Measurements from ENCODE around the gene COL4A4.

The COL4A4 gene

GRCh38 chr2:227164763-227165291 is 822 bp upstream of the COL4A4 start:
- no peak overlapping the region for H3K27ac ChIP-seq
- DNase-seq (ENCODE audit: low read depth, low spot score), result no peak

GRCh38 chr2:227163485-227163997 is 464 bp downstream of the COL4A4 start:
- H3K27ac ChIP-seq, result no peak overlapping the region
- DNase-seq (ENCODE audit: low read depth, low spot score), result no peak

DNA sequence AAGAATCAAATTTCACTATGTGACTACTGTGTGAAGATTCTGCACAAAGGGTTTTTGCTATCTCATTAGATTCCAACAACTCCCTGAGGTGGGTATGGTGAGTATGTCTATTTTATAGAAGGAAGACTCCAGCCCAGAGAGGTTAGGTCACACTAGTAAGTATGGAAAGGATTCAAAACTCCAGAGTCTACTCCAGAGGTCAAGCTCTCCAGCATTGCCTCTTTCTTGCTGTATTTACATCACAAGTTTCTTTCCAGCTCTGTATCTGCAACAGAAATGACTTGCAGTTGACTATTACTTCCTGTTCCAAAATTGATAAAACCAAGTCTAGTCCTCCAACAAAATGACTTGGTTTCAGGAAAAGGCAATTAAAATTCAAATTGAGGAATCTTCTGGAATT is 2.1 kb downstream of the COL4A4 start:
- DNase-seq (ENCODE audit: low read depth, low spot score), result no peak

DNA sequence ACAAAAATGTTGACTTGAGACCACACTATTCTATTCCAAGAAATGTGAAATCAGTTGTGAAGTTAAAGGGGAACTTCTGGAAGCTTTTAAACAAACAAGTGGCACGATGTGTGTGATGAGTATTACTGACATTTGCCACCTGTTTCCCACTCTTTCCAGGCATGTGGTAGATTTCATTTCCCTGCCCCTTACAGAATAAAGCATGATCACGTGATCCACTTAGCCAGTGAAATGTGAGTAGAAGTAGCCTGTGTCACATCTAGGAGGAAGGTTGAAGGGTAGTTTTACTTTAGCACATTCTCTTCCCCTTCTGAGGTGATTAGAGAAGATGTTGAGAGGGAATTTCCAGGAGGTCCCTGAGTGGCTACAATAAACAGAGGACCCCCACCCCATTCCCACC is 3.8 kb downstream of the COL4A4 start:
- no peak for DNase-seq (ENCODE audit: low read depth, low spot score)
- H3K27ac ChIP-seq, result no peak overlapping the region

More for the DNA sequence above, 2.1 kb downstream of the COL4A4 start:
- H3K27ac ChIP-seq, result no peak overlapping the region

DNA sequence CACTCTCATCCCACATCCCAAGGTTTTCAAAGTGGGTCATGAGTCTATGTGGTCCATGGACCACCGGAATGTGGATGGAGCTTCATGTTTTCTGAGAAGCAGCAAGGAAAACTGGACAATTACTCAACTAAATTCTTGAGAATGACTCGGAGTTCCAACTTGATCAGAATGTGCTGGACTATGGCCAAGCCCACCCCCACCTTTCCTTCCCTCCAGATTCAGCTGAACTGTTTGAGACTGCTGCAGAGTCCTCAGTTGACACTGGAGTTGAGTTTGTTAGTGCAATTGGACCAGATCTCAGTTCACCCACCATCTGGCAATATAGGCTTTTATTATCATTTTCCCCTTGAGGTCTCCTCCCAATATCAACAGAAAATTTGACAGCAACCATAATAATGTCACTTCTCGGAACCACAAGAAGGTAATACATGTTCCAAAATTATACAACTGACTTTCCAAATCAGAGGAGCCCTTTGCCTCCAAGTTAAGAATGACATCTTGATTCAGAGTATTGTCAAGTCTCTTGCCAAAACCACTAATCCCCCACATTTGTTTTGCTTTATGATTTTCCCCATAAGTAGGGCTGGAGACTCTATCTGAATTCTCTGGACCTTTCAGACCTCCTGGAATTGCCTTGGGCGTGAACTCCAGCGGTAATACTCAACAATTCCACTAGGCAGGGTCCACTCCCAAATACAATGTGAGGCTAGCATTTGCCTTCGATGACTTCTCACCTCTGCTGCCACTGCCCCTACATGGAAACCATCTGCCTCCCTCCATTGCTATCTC is 8.8 kb downstream of the COL4A4 start:
- H3K27ac ChIP-seq, result no peak overlapping the region
- DNase-seq (ENCODE audit: low read depth, low spot score), result no peak

GRCh38 chr2:227153758-227154486 is 10.1 kb downstream of the COL4A4 start:
- DNase-seq (ENCODE audit: low read depth, low spot score), result no peak
- H3K27ac ChIP-seq, result no peak overlapping the region

DNA sequence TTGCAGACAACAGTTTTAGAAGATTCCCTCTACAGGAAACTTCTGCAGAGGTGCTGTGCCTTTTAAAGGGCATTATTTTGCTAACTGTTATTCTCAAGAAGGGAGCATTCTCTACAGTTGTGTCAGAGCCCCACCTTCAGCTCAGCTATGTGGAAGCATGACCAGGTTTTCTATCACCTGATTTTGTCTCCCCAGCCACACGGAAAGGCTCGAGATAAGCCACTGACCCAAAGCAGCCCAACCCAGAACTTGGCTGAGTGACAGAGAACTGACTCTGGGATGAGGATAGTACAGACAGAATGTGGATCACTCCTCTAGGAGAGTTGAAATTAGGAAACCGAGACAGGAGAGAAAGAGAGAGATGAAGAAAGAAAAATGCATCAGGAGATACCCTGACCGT is 10.7 kb downstream of the COL4A4 start:
- no peak for DNase-seq (ENCODE audit: low read depth, low spot score)
- no peak overlapping the region for H3K27ac ChIP-seq

GRCh38 chr2:227152093-227152766 is 11.8 kb downstream of the COL4A4 start:
- no peak for DNase-seq (ENCODE audit: low read depth, low spot score)
- H3K27ac ChIP-seq, result no peak overlapping the region

GRCh38 chr2:227150222-227150936 is 13.6 kb downstream of the COL4A4 start:
- DNase-seq (ENCODE audit: low read depth, low spot score), result no peak
- no peak overlapping the region for H3K27ac ChIP-seq

GRCh38 chr2:227148106-227148505 is 15.9 kb downstream of the COL4A4 start:
- no peak for DNase-seq (ENCODE audit: low read depth, low spot score)
- H3K27ac ChIP-seq, result no peak overlapping the region

GRCh38 chr2:227147023-227147422 is 17.0 kb downstream of the COL4A4 start:
- no peak overlapping the region for H3K27ac ChIP-seq
- no peak for DNase-seq (ENCODE audit: low read depth, low spot score)

DNA sequence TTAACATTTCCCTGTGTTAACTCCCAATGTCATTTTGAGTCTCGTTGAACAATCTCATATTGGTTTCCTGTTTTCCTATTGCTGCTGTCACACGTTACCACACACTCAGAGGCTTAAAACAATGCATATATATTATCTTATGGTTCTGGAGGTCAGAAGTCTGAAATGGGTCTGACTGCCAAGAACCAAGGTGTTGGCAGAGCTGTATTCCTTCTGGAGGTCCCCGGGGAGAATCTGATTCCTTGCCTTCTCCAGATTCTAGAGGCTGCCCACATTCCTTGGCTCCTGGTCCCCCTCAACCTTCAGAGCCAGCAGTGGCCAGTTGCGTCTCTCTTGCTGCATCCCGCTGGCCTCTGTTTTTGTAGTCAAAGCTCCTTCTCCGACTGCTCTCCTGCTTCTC is 17.5 kb downstream of the COL4A4 start:
- no peak for DNase-seq (ENCODE audit: low read depth, low spot score)

DNA sequence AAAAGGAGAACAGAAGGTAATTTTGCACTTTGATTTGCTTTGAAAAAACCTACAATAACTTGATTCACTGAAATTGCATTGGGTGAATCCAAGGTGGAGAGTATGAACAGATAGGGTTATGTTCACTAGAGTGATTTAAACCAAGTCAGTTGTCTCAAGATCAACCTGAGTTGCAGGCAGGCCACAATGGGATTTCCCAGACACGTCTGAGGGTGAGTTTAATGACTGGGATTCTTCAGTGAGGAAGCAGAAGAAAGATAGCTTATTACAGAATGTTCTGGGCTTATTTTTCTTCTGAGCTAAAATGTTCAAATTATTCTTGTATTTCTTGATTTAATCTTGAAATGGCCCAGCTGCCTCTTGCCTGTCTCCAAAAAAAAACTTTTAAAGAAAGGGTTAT is 20.1 kb downstream of the COL4A4 start:
- DNase-seq (ENCODE audit: low read depth, low spot score), result no peak
- H3K27ac ChIP-seq, result no peak overlapping the region

More for the DNA sequence above, 17.5 kb downstream of the COL4A4 start:
- H3K27ac ChIP-seq, result no peak overlapping the region

DNA sequence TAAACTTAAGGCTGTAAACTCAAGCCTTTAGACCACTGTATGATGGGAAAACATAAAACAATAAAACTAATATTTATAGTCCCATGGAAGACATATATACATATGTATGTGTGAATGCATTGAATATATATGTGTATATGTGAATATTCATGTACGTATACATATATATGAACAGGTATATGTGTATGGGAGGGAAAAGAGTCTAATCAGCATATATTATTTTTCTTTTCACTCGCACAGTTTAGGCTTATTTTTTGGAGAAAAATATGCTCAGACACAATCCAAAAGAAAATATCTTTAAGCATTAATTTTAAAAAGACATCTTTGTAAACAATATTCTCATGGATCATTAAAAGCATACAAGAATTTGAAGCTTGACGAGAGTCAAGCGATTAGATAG is 22.7 kb downstream of the COL4A4 start:
- no peak for DNase-seq (ENCODE audit: low read depth, low spot score)
- H3K27ac ChIP-seq, result no peak overlapping the region

DNA sequence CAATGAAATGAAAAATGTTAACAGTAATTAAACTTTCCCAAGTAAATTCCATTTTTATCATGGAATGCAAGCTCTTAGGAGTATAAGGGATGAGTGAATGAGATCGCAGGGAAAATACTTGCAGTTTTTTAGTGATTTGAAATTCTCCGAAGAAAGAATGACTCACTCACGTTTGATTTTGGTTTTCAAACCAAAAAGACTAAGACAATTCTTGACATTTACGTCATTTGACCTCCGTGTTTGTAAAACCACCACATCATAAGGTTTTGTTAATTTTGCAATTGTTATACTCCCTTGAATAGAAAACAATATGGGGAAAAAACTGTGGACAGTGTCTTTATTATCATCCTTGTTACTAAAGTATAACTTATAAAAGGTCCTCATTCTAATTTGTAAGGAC is 29.4 kb downstream of the COL4A4 start:
- DNase-seq (ENCODE audit: low read depth, low spot score), result no peak
- no peak overlapping the region for H3K27ac ChIP-seq

DNA sequence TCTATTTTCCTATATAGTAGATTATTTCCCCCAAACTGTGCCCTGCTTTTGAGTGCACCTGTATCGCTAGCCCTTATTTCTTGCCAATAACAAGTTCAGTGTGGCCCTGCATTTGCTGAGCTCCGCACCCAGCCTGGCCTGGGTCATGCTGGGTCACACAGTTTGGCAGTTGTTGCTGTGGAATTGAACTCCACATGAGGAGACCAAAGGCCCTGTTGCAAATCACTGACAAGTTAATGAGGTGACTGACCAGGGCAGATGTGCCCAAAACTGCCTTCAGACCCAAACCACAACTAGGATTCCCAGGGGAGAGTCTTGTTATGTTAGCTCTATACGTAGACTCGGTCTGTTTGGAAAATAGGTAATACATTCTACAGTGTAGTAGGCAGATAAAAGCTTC is 31.0 kb downstream of the COL4A4 start:
- no peak for DNase-seq (ENCODE audit: low read depth, low spot score)
- H3K27ac ChIP-seq, result no peak overlapping the region

GRCh38 chr2:227130636-227131035 is 33.4 kb downstream of the COL4A4 start:
- DNase-seq (ENCODE audit: low read depth, low spot score), result no peak
- H3K27ac ChIP-seq, result no peak overlapping the region

GRCh38 chr2:227127201-227127600 is 36.8 kb downstream of the COL4A4 start:
- no peak overlapping the region for H3K27ac ChIP-seq
- no peak for DNase-seq (ENCODE audit: low read depth, low spot score)

DNA sequence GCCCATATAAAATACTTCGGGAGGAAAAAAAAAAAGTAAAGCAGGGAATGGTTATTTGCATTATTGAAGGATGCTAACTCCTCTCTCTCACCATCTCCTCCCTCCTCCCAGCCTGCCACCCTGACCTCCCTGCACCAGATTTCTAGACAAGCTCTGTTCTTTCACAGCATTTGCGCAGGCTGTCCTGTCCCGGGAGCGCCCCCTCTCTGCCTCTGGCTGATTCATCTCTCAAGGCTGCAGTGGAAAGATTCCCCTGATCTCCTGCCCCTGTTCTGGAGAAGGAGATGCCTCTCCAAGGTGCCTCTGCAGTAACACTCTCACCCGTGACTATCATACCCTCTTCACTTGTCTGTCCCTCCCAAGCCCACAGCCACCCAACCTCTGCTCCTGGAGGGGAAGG is 38.5 kb downstream of the COL4A4 start:
- H3K27ac ChIP-seq, result no peak overlapping the region
- no peak for DNase-seq (ENCODE audit: low read depth, low spot score)

GRCh38 chr2:227124811-227125210 is 39.2 kb downstream of the COL4A4 start:
- H3K27ac ChIP-seq, result no peak overlapping the region
- DNase-seq (ENCODE audit: low read depth, low spot score), result no peak
